Measurements from ENCODE around the gene NR6A1.

DNA sequence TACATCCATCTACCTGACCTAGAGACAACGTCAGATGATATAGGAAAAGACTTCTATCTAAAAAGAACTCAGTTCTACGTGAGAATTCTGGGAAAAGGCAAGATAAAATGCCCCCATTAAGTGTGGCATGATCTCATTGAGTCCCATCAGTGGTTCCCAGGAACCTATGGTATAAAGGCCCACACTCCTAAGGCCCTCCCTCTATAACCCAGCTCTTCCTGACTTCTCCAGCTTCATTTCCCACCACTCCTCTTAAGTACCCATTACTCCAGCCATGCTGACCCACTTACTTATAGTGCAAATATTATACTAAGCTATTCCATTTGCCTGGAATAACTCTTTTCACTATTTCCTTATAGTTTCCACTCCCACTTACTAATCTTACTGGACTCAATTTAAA lies 168.5 kb downstream of the NR6A1 start:
- TF ChIP-seq, protein P1, sequence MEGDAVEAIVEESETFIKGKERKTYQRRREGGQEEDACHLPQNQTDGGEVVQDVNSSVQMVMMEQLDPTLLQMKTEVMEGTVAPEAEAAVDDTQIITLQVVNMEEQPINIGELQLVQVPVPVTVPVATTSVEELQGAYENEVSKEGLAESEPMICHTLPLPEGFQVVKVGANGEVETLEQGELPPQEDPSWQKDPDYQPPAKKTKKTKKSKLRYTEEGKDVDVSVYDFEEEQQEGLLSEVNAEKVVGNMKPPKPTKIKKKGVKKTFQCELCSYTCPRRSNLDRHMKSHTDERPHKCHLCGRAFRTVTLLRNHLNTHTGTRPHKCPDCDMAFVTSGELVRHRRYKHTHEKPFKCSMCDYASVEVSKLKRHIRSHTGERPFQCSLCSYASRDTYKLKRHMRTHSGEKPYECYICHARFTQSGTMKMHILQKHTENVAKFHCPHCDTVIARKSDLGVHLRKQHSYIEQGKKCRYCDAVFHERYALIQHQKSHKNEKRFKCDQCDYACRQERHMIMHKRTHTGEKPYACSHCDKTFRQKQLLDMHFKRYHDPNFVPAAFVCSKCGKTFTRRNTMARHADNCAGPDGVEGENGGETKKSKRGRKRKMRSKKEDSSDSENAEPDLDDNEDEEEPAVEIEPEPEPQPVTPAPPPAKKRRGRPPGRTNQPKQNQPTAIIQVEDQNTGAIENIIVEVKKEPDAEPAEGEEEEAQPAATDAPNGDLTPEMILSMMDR (IDR thresholded peaks at IDR 0.05) = no peak
- no peak for TF ChIP-seq POLR2A (IDR thresholded peaks at IDR 0.05)
